WTC11 (cell line): ENCODE results near the gene ROBO1.

Experiments used
- CREB1 ChIP-seq: sonication (generic); formaldehyde crosslinking; IDR thresholded peaks from 2 replicates; pipeline ENCODE4 v1.8.0; 2023; ENCODE audit warnings: mild to moderate bottlenecking, missing genetic modification reagents
- ELF4 ChIP-seq: sonication (generic); formaldehyde crosslinking; IDR thresholded peaks from 2 replicates; pipeline ENCODE4 v1.8.1; 2022; ENCODE audit warnings: low read depth, mild to moderate bottlenecking, moderate library complexity, missing genetic modification reagents
- SMAD3 ChIP-seq: sonication (generic); formaldehyde crosslinking; IDR thresholded peaks from 2 replicates; pipeline ENCODE4 v1.8.0; 2022; ENCODE audit warnings: missing genetic modification reagents, mild to moderate bottlenecking, borderline replicate concordance
- SP1 ChIP-seq: sonication (generic); formaldehyde crosslinking; conservative IDR thresholded peaks from 2 replicates; pipeline ENCODE4 v1.8.1; 2022; ENCODE audit warnings: missing genetic modification reagents
- ZNF232 ChIP-seq: sonication (generic); formaldehyde crosslinking; IDR thresholded peaks from 2 replicates; pipeline ENCODE4 v1.8.0; 2022; ENCODE audit warnings: mild to moderate bottlenecking, missing genetic modification reagents
- ZNF263 ChIP-seq: sonication (generic); formaldehyde crosslinking; IDR thresholded peaks from 2 replicates; pipeline ENCODE4 v1.8.1; 2022; ENCODE audit warnings: low read depth, mild to moderate bottlenecking, moderate library complexity, missing genetic modification reagents
- TF ChIP-seq, protein P1 (sequence below): fragments of 200-600 bp; IDR thresholded peaks from 2 replicates; pipeline ENCODE4 v1.8.0; 2022; ENCODE audit warnings: antibody characterized with exemption
- TF ChIP-seq, protein P2 (sequence below): sonication (generic); formaldehyde crosslinking; IDR thresholded peaks from 2 replicates; pipeline ENCODE4 v1.8.0; 2022; ENCODE audit warnings: missing genetic modification reagents
- TF ChIP-seq, protein P3 (sequence below): sonication (generic); formaldehyde crosslinking; IDR thresholded peaks from 2 replicates; pipeline ENCODE4 v1.8.0; 2023; ENCODE audit warnings: missing genetic modification reagents

DNA sequence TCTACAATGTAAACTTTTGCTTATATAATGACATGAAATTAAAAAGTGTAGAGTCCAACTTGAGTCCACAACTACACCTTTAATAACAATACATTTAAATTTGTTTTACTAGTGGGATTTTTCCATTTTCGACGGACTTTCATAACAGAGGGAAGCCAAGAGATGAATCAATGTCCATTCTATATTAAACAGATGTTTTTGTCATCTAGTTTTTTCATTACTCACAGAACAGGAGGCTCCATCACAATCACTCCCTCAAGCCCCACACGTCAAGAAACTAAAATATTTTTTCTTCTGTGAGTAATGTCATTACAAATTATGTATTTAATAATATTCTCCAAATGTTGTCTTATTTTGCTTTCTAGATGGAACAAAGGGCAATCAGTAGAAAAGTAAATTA is 932.9 kb downstream of the ROBO1 start:
- TF ChIP-seq ZNF263, result no peak
- TF ChIP-seq SP1 (CRISPR knock-in tag), result no peak
- TF ChIP-seq, protein P1, sequence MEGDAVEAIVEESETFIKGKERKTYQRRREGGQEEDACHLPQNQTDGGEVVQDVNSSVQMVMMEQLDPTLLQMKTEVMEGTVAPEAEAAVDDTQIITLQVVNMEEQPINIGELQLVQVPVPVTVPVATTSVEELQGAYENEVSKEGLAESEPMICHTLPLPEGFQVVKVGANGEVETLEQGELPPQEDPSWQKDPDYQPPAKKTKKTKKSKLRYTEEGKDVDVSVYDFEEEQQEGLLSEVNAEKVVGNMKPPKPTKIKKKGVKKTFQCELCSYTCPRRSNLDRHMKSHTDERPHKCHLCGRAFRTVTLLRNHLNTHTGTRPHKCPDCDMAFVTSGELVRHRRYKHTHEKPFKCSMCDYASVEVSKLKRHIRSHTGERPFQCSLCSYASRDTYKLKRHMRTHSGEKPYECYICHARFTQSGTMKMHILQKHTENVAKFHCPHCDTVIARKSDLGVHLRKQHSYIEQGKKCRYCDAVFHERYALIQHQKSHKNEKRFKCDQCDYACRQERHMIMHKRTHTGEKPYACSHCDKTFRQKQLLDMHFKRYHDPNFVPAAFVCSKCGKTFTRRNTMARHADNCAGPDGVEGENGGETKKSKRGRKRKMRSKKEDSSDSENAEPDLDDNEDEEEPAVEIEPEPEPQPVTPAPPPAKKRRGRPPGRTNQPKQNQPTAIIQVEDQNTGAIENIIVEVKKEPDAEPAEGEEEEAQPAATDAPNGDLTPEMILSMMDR, result no peak
- TF ChIP-seq, protein P2, sequence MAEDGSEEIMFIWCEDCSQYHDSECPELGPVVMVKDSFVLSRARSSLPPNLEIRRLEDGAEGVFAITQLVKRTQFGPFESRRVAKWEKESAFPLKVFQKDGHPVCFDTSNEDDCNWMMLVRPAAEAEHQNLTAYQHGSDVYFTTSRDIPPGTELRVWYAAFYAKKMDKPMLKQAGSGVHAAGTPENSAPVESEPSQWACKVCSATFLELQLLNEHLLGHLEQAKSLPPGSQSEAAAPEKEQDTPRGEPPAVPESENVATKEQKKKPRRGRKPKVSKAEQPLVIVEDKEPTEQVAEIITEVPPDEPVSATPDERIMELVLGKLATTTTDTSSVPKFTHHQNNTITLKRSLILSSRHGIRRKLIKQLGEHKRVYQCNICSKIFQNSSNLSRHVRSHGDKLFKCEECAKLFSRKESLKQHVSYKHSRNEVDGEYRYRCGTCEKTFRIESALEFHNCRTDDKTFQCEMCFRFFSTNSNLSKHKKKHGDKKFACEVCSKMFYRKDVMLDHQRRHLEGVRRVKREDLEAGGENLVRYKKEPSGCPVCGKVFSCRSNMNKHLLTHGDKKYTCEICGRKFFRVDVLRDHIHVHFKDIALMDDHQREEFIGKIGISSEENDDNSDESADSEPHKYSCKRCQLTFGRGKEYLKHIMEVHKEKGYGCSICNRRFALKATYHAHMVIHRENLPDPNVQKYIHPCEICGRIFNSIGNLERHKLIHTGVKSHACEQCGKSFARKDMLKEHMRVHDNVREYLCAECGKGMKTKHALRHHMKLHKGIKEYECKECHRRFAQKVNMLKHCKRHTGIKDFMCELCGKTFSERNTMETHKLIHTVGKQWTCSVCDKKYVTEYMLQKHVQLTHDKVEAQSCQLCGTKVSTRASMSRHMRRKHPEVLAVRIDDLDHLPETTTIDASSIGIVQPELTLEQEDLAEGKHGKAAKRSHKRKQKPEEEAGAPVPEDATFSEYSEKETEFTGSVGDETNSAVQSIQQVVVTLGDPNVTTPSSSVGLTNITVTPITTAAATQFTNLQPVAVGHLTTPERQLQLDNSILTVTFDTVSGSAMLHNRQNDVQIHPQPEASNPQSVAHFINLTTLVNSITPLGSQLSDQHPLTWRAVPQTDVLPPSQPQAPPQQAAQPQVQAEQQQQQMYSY (CRISPR knock-in tag), result no peak
- TF ChIP-seq ELF4 (CRISPR knock-in tag), result no peak
- TF ChIP-seq ZNF232, result no peak
- TF ChIP-seq CREB1 (CRISPR knock-in tag), result no peak
- no peak for TF ChIP-seq SMAD3 (CRISPR knock-in tag)
- TF ChIP-seq, protein P3, sequence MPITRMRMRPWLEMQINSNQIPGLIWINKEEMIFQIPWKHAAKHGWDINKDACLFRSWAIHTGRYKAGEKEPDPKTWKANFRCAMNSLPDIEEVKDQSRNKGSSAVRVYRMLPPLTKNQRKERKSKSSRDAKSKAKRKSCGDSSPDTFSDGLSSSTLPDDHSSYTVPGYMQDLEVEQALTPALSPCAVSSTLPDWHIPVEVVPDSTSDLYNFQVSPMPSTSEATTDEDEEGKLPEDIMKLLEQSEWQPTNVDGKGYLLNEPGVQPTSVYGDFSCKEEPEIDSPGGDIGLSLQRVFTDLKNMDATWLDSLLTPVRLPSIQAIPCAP (CRISPR knock-in tag), result no peak
